HL-60/S4 (cell line): ENCODE data around the gene RFK.

Experiments
- in situ Hi-C: fragments of 300-500 bp; cut with MboI; formaldehyde crosslinking; loops from 2 replicates; pipeline ENCODE4 v1.14.3; 2022; ENCODE audit warnings: low sequenced_read_pairs

RFK gene

DNA sequence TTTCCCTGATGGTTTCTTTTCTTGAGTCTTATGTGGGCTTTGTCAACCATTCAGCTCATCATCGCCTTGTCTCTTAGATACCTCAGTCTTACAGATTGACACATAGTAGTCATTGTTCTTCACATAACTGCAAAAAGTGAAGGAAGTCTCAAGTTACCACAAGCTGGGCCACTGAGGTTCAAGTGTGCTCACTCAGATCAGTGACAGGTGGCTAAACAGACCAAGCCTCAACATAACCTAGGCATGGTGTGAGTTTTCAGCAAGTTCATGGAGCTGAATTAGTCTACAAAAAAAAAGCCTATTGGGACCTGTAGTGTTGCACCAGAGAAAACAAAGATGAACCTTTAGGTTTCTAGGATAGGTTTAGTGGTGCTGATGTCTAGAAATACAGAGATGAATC lies 58.2 kb downstream of the RFK start:
- in situ Hi-C loops, result no loop called here
